Measurements from ENCODE around the gene MCF2.

MCF2 gene

DNA sequence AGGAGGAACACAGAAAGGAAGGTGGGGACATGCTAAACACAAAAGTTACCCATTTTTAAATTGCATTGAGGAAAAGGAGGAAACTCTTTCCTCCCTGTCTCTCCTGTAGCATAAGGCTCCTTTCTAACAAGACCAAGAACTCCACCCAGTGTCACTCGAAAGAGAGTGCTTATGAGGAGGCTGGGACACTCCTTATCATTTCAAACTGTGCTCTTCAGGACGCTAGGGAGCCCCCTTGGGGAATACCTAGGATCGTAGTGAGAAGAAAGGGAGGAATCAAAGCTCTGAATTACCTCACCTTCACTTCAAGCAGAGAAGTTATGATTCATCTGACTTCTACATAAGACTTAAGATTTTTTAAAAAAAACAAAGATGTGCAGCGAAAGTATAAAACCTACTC is 111.9 kb downstream of the MCF2 start:
- Histone ChIP-seq H3K27ac (ENCODE audit: low read length) (no peak overlapping the region), H3K4me1 (ENCODE audit: control insufficient read depth in 1 of 2, insufficient read depth in 2 of 2, low read length in 2 of 2) (no peaks in the 10 kb centered on the region), H3K4me3 (ENCODE audit: low read depth in 1 of 2, low read length in 2 of 2) (no peak overlapping the region), H3K9me3 (ENCODE audit: control insufficient read depth in 1 of 2, low read length in 2 of 2) (no peaks in the 10 kb centered on the region), H3K36me3 (ENCODE audit: control insufficient read depth in 1 of 2, insufficient read depth in 2 of 2, low read length in 2 of 2) (no peaks in the 10 kb centered on the region), H3K27me3 (ENCODE audit: low read depth, low read length) (no peaks in the 10 kb centered on the region)

GRCh38 chrX:139585613-139586012 is 122.4 kb downstream of the MCF2 start:
- Histone ChIP-seq H3K4me3 (ENCODE audit: low read depth in 1 of 2, low read length in 2 of 2) (no peak overlapping the region), H3K27me3 (ENCODE audit: low read depth, low read length) (no peaks in the 10 kb centered on the region), H3K9me3 (ENCODE audit: control insufficient read depth in 1 of 2, low read length in 2 of 2) (no peaks in the 10 kb centered on the region), H3K4me1 (ENCODE audit: control insufficient read depth in 1 of 2, insufficient read depth in 2 of 2, low read length in 2 of 2) (no peaks in the 10 kb centered on the region), H3K27ac (ENCODE audit: low read length) (no peak overlapping the region), H3K36me3 (ENCODE audit: control insufficient read depth in 1 of 2, insufficient read depth in 2 of 2, low read length in 2 of 2) (no peaks in the 10 kb centered on the region)

DNA sequence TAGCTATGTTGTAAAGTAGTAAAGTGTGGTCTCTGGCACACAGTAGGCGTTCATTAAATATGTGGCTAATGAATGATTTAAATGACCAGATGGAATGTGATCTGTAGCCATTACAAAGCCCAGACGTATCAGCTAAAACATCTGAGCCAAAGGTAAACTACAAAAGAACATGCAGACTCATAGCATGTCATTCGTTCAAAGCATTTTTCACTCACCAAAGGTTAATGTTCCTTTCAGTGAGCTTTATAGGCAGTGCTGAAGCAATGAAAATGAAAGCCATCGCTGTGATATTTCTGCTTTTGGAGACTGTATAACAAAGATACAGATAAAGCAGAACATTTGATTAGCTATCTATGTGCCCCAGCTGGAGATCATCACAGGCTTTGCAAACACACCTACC is 126.9 kb downstream of the MCF2 start:
- Histone ChIP-seq H3K4me3 (ENCODE audit: low read depth in 1 of 2, low read length in 2 of 2) (no peak overlapping the region), H3K27ac (ENCODE audit: low read length) (no peak overlapping the region), H3K36me3 (ENCODE audit: control insufficient read depth in 1 of 2, insufficient read depth in 2 of 2, low read length in 2 of 2) (no peaks in the 10 kb centered on the region), H3K4me1 (ENCODE audit: control insufficient read depth in 1 of 2, insufficient read depth in 2 of 2, low read length in 2 of 2) (no peaks in the 10 kb centered on the region), H3K9me3 (ENCODE audit: control insufficient read depth in 1 of 2, low read length in 2 of 2) (no peaks in the 10 kb centered on the region), H3K27me3 (ENCODE audit: low read depth, low read length) (no peaks in the 10 kb centered on the region)

DNA sequence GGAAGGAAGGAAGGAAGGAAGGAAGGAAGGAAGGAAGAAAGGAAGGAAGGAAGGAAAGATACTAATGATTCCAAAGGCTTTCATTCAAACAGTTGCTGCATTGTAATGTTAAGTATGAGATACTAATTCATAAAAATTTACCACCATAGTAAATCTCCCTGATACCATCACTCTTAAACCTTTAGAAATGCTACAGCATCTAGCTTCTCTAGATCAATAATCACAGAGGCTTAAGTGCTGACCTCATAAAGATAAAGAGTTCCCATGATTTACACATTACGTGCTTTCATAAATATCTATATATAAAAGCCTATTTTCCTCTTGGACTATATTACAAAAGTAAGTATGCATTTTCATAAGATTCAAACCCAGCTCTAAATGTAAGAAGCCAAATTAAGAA is 141.0 kb downstream of the MCF2 start:
- Histone ChIP-seq H3K9me3 (ENCODE audit: control insufficient read depth in 1 of 2, low read length in 2 of 2) (no peaks in the 10 kb centered on the region), H3K27ac (ENCODE audit: low read length) (no peak overlapping the region), H3K4me1 (ENCODE audit: control insufficient read depth in 1 of 2, insufficient read depth in 2 of 2, low read length in 2 of 2) (no peaks in the 10 kb centered on the region), H3K27me3 (ENCODE audit: low read depth, low read length) (no peaks in the 10 kb centered on the region), H3K4me3 (ENCODE audit: low read depth in 1 of 2, low read length in 2 of 2) (no peak overlapping the region), H3K36me3 (ENCODE audit: control insufficient read depth in 1 of 2, insufficient read depth in 2 of 2, low read length in 2 of 2) (no peaks in the 10 kb centered on the region)

- Histone ChIP-seq H3K27ac (ENCODE audit: low read length) (no peak overlapping the region), H3K4me1 (ENCODE audit: control insufficient read depth in 1 of 2, insufficient read depth in 2 of 2, low read length in 2 of 2) (no peaks in the 10 kb centered on the region), H3K9me3 (ENCODE audit: control insufficient read depth in 1 of 2, low read length in 2 of 2) (no peaks in the 10 kb centered on the region), H3K4me3 (ENCODE audit: low read depth in 1 of 2, low read length in 2 of 2) (no peak overlapping the region), H3K36me3 (ENCODE audit: control insufficient read depth in 1 of 2, insufficient read depth in 2 of 2, low read length in 2 of 2) (no peaks in the 10 kb centered on the region), H3K27me3 (ENCODE audit: low read depth, low read length) (no peaks in the 10 kb centered on the region)
These were observed 144.7 kb downstream of the MCF2 start for GRCh38 chrX:139563251-139563650.

DNA sequence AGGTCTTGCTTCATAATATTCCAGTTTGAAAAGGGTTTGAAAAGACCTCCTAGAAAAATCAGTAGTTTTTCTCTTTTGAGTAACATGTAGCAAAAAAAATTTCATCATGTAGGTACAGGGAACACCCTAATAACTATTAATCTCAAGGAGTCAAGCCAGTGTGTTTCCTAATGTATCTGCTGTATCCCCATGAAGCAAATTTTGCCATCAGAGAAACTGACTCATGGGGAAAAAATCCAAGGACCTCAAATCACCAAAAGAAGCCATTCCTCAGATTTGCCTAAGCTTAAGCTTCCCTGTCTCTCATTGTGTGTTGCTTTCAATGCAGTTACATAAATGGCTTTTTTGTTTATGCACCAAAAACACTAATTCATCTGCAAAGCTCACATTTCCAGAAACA is 147.7 kb downstream of the MCF2 start:
- Histone ChIP-seq H3K9me3 (ENCODE audit: control insufficient read depth in 1 of 2, low read length in 2 of 2) (no peaks in the 10 kb centered on the region), H3K36me3 (ENCODE audit: control insufficient read depth in 1 of 2, insufficient read depth in 2 of 2, low read length in 2 of 2) (no peaks in the 10 kb centered on the region), H3K27ac (ENCODE audit: low read length) (no peak overlapping the region), H3K27me3 (ENCODE audit: low read depth, low read length) (no peaks in the 10 kb centered on the region), H3K4me3 (ENCODE audit: low read depth in 1 of 2, low read length in 2 of 2) (no peak overlapping the region), H3K4me1 (ENCODE audit: control insufficient read depth in 1 of 2, insufficient read depth in 2 of 2, low read length in 2 of 2) (no peaks in the 10 kb centered on the region)

- Histone ChIP-seq H3K4me1 (ENCODE audit: control insufficient read depth in 1 of 2, insufficient read depth in 2 of 2, low read length in 2 of 2) (no peaks in the 10 kb centered on the region), H3K9me3 (ENCODE audit: control insufficient read depth in 1 of 2, low read length in 2 of 2) (no peaks in the 10 kb centered on the region), H3K36me3 (ENCODE audit: control insufficient read depth in 1 of 2, insufficient read depth in 2 of 2, low read length in 2 of 2) (no peaks in the 10 kb centered on the region), H3K27me3 (ENCODE audit: low read depth, low read length) (no peaks in the 10 kb centered on the region), H3K4me3 (ENCODE audit: low read depth in 1 of 2, low read length in 2 of 2) (no peak overlapping the region), H3K27ac (ENCODE audit: low read length) (no peak overlapping the region)
These were observed 148.5 kb downstream of the MCF2 start for GRCh38 chrX:139559383-139560042.

DNA sequence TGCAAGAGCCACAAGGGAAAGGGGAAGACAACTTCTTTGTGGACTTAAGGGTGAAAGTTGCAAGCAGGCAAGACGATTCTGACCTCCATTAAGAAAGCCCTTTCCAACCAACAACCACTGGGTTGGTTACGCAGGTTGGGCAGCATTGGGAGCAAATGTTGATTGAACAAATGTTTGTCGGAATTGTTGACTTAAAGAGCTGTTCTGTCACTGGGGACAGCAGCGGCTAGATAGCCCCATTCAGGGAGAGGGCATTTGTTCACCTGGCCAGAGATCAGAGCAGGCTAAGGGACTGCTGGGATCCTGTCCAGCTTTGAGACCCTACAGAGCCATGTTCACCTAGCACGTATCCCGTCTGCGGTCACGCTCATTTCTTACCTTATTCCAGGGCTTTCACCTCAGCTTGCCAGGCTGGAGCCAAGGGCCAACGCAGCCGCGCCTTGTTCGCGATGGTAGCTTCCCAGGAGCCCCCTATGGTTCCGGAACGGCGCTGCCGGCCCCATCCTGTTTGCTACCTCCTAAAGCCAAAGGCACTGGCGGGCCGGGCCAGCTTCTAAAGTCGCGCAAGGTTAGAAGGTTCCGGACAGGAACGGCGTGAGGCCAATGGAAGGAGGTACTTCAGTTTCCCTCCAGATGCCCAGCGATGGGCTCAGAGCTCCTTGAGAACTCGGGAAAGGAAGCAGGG is 152.8 kb downstream of the MCF2 start:
- Histone ChIP-seq H3K9me3 (ENCODE audit: control insufficient read depth in 1 of 2, low read length in 2 of 2) (no peaks in the 10 kb centered on the region), H3K4me1 (ENCODE audit: control insufficient read depth in 1 of 2, insufficient read depth in 2 of 2, low read length in 2 of 2) (no peaks in the 10 kb centered on the region), H3K27ac (ENCODE audit: low read length) (no peak overlapping the region), H3K27me3 (ENCODE audit: low read depth, low read length) (no peaks in the 10 kb centered on the region), H3K4me3 (ENCODE audit: low read depth in 1 of 2, low read length in 2 of 2) (no peak overlapping the region), H3K36me3 (ENCODE audit: control insufficient read depth in 1 of 2, insufficient read depth in 2 of 2, low read length in 2 of 2) (no peaks in the 10 kb centered on the region)

DNA sequence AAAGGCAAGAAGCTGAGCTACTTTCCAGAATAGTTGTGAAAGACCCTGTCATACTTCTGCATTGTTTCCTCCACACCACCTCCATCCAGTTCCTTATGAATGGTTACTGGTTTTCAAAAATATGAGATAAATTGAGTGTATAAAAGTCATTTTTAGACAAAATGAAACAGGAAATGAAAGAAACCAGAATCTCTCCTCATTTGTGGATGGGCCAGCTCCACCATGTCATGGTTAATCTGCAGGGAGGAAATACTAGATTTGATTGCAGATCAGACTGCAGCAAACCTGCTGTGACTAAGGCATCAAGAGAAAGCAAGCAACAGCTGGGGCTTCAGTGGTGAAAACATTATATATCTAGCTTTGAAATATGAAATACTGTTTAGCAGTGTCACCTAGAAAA is 153.6 kb downstream of the MCF2 start:
- no peaks in the 10 kb centered on the region for H3K4me1 ChIP-seq (ENCODE audit: control insufficient read depth in 1 of 2, insufficient read depth in 2 of 2, low read length in 2 of 2)
- no peak overlapping the region for H3K4me3 ChIP-seq (ENCODE audit: low read depth in 1 of 2, low read length in 2 of 2)
- no peak overlapping the region for H3K27ac ChIP-seq (ENCODE audit: low read length)
- H3K27me3 ChIP-seq (ENCODE audit: low read depth, low read length), result no peaks in the 10 kb centered on the region
- no peaks in the 10 kb centered on the region for H3K36me3 ChIP-seq (ENCODE audit: control insufficient read depth in 1 of 2, insufficient read depth in 2 of 2, low read length in 2 of 2)
- H3K9me3 ChIP-seq (ENCODE audit: control insufficient read depth in 1 of 2, low read length in 2 of 2), result no peaks in the 10 kb centered on the region

DNA sequence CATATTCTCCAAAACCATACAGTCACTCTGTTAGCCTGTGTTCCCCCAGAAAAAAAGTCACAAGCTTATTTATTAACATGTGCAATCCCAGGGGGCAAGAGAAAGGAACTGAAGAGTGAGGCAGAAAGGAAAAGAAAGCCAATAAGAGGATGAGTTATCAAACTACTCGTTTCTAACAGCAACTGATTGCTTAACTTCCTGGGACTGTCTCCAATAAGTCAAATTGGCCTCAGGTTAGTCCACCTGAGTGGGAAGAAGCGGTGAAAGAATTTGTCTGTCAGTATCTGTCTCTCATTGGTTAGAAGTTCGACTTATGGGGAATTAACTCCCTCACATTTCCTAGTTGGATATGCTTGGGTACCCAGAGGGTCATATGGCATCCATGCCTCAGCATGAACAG is 163.4 kb downstream of the MCF2 start:
- no peak overlapping the region for H3K4me3 ChIP-seq (ENCODE audit: low read depth in 1 of 2, low read length in 2 of 2)
- H3K27ac ChIP-seq (ENCODE audit: low read length), result no peak overlapping the region
- H3K27me3 ChIP-seq (ENCODE audit: low read depth, low read length), result no peaks in the 10 kb centered on the region
- no peaks in the 10 kb centered on the region for H3K4me1 ChIP-seq (ENCODE audit: control insufficient read depth in 1 of 2, insufficient read depth in 2 of 2, low read length in 2 of 2)
- no peaks in the 10 kb centered on the region for H3K36me3 ChIP-seq (ENCODE audit: control insufficient read depth in 1 of 2, insufficient read depth in 2 of 2, low read length in 2 of 2)
- H3K9me3 ChIP-seq (ENCODE audit: control insufficient read depth in 1 of 2, low read length in 2 of 2), result no peaks in the 10 kb centered on the region

- Histone ChIP-seq H3K9me3 (ENCODE audit: control insufficient read depth in 1 of 2, low read length in 2 of 2) (no peaks in the 10 kb centered on the region), H3K4me3 (ENCODE audit: low read depth in 1 of 2, low read length in 2 of 2) (no peak overlapping the region), H3K27me3 (ENCODE audit: low read depth, low read length) (no peaks in the 10 kb centered on the region), H3K27ac (ENCODE audit: low read length) (no peak overlapping the region), H3K36me3 (ENCODE audit: control insufficient read depth in 1 of 2, insufficient read depth in 2 of 2, low read length in 2 of 2) (no peaks in the 10 kb centered on the region), H3K4me1 (ENCODE audit: control insufficient read depth in 1 of 2, insufficient read depth in 2 of 2, low read length in 2 of 2) (no peaks in the 10 kb centered on the region)
These were observed 164.0 kb downstream of the MCF2 start for GRCh38 chrX:139543920-139544319.

GRCh38 chrX:139542652-139543051 is 165.3 kb downstream of the MCF2 start:
- no peak overlapping the region for H3K27ac ChIP-seq (ENCODE audit: low read length)
- no peaks in the 10 kb centered on the region for H3K4me1 ChIP-seq (ENCODE audit: control insufficient read depth in 1 of 2, insufficient read depth in 2 of 2, low read length in 2 of 2)
- no peak overlapping the region for H3K4me3 ChIP-seq (ENCODE audit: low read depth in 1 of 2, low read length in 2 of 2)
- H3K36me3 ChIP-seq (ENCODE audit: control insufficient read depth in 1 of 2, insufficient read depth in 2 of 2, low read length in 2 of 2), result no peaks in the 10 kb centered on the region
- no peaks in the 10 kb centered on the region for H3K9me3 ChIP-seq (ENCODE audit: control insufficient read depth in 1 of 2, low read length in 2 of 2)
- no peaks in the 10 kb centered on the region for H3K27me3 ChIP-seq (ENCODE audit: low read depth, low read length)
